ENCODE results near the gene S100A12. TPM values are rescaled to one million over a fixed set of nuclear protein-coding genes. Genes with fewer than 3 reads are reported as not detected.
A peak's percentile ranks its signal among the peaks of the same experiment; 100 is the strongest.

Gene S100A12
- total RNA-seq, 5 donors from 2014 or later (not counting 1 experiment from before 2014, with no cell fraction given): 1.1 TPM; not detected in 4

DNA sequence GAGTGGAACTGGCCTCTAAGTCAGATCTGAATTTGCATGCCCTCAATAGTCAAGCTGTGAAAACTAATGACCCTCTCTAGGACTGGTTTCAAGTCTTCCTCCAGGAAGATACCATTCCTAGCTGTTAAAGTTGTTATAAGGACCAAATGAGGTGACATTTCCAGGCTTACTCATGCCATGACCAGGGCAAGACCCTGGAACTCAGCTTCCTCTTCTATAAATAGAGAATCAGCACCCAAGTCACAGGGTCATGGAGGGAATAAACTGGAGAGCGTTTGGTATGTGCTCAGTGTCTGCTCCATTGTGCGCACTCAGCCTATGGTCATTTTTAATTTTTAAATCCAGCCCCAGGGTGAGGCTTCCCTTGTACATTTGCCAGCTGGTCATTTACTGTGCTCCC is 15.2 kb downstream of the S100A12 start:
- H3K36me3 Mint-ChIP-seq: no peaks in the 10 kb centered on the region
- H3K4me3 Mint-ChIP-seq: no peak overlapping the region
- CTCF ChIA-PET: no interaction called here
- Histone ChIP-seq H3K27ac (ENCODE audit: low read length) (no peak overlapping the region), H3K9me3 (no peaks in the 10 kb centered on the region), H3K36me3 (ENCODE audit: control insufficient read depth in 2 of 2, extremely low read depth in 1 of 2, insufficient read depth in 1 of 2, low read length in 1 of 2) (no peaks in the 10 kb centered on the region), H3K27me3 (replicated peaks in 1 of 2; ENCODE audit: control insufficient read depth in 2 of 2, extremely low read depth in 1 of 2, insufficient read depth in 2 of 2, low read length in 1 of 2) (peaks cover 0 to 21% of the 10 kb centered on the region in 2 experiments), H3K4me1 (ENCODE audit: control insufficient read depth in 1 of 2, extremely low read depth in 1 of 2, insufficient read depth in 2 of 2, low read length in 2 of 2) (peaks cover 6 to 19% of the 10 kb centered on the region in 2 experiments), H3K4me3 (ENCODE audit: control insufficient read depth in 1 of 2, extremely low read depth in 1 of 2, low read length in 1 of 2) (no peak overlapping the region)
- 80% methylated on average over 1 of the region's 2 CpGs for WGBS (ENCODE audit: insufficient coverage)
- DNase-seq (no peak), ATAC-seq (replicated peaks in 1 of 4) (no peak)
- H3K27me3 Mint-ChIP-seq: peaks cover 12 to 14% of the 10 kb centered on the region in 2 donors
- H3K4me1 Mint-ChIP-seq: peaks cover 19 to 26% (median 23%) of the 10 kb centered on the region in 3 donors
- H3K27ac Mint-ChIP-seq: no peak overlapping the region
- H3K9me3 Mint-ChIP-seq: no peaks in the 10 kb centered on the region
- POLR2A ChIA-PET: interaction anchor here in 1 of 2 donors (0.6 kb wide), 1 partner anchor 20 kb away, joined by 4 read pairs; no protein-coding TSS in a partner anchor

DNA sequence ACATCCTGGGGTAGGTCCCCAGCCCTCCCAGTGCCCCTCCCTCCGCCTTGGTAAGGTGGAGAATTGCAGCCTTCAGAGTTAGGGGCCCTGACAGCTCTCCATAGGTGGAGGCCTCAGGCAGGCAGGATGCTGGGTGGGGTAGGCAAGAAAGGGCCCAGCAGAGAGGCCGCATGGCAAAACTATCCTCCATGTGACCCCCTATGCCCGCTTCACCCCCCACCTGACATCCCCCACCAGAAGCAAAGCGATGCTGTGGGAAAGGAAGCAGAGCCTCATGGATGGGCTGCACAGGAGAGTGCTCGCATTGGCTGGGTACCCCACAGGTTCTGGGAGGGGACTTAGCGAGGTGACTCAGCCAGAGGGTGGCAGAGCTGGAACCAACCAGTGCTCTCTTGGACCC is 16.2 kb downstream of the S100A12 start:
- ChIA-PET CTCF (no interaction called here), POLR2A (no interaction called here)
- H3K4me3 ChIP-seq (ENCODE audit: control insufficient read depth in 1 of 2, extremely low read depth in 1 of 2, low read length in 1 of 2): no peak overlapping the region
- H3K27me3 ChIP-seq (replicated peaks in 1 of 2; ENCODE audit: control insufficient read depth in 2 of 2, extremely low read depth in 1 of 2, insufficient read depth in 2 of 2, low read length in 1 of 2): peaks cover 0 to 17% of the 10 kb centered on the region in 2 experiments
- peaks cover 7 to 8% of the 10 kb centered on the region in 2 donors for H3K27me3 Mint-ChIP-seq
- H3K4me1 Mint-ChIP-seq: peaks cover 19 to 26% (median 23%) of the 10 kb centered on the region in 3 donors
- no peak overlapping the region for H3K27ac ChIP-seq (ENCODE audit: low read length)
- DNase-seq (no peak), ATAC-seq (replicated peaks in 1 of 4) (no peak)
- no peaks in the 10 kb centered on the region for H3K9me3 ChIP-seq
- no peaks in the 10 kb centered on the region for H3K36me3 Mint-ChIP-seq
- H3K9me3 Mint-ChIP-seq: no peaks in the 10 kb centered on the region
- no peak overlapping the region for H3K27ac Mint-ChIP-seq
- no CpG with 5 or more reads among the region's 6 CpGs for WGBS (ENCODE audit: insufficient coverage)
- H3K4me3 Mint-ChIP-seq: no peak overlapping the region
- H3K4me1 ChIP-seq (ENCODE audit: control insufficient read depth in 1 of 2, extremely low read depth in 1 of 2, insufficient read depth in 2 of 2, low read length in 2 of 2): peaks cover 6 to 19% of the 10 kb centered on the region in 2 experiments
- no peaks in the 10 kb centered on the region for H3K36me3 ChIP-seq (ENCODE audit: control insufficient read depth in 2 of 2, extremely low read depth in 1 of 2, insufficient read depth in 1 of 2, low read length in 1 of 2)

DNA sequence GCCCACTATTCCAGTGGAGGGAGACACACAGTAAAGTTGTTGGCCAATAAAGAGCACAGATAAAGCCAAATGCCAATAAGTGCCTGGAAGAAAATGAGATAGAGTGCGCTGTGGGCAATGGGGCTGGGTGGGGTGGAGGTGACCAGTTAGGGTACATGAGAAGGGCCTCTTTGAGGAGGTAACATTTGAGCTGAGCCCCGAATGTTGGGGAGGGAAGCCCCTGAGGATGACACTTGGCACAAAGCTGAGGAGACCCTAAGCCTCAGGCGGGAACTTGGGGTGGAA is 16.8 kb downstream of the S100A12 start:
- no peaks in the 10 kb centered on the region for H3K9me3 Mint-ChIP-seq
- no peak overlapping the region for H3K27ac Mint-ChIP-seq
- Histone ChIP-seq H3K27ac (ENCODE audit: low read length) (no peak overlapping the region), H3K36me3 (ENCODE audit: control insufficient read depth in 2 of 2, extremely low read depth in 1 of 2, insufficient read depth in 1 of 2, low read length in 1 of 2) (no peaks in the 10 kb centered on the region), H3K9me3 (no peaks in the 10 kb centered on the region), H3K4me1 (ENCODE audit: control insufficient read depth in 1 of 2, extremely low read depth in 1 of 2, insufficient read depth in 2 of 2, low read length in 2 of 2) (peaks cover 6 to 19% of the 10 kb centered on the region in 2 experiments), H3K27me3 (replicated peaks in 1 of 2; ENCODE audit: control insufficient read depth in 2 of 2, extremely low read depth in 1 of 2, insufficient read depth in 2 of 2, low read length in 1 of 2) (peaks cover 0 to 21% of the 10 kb centered on the region in 2 experiments), H3K4me3 (ENCODE audit: control insufficient read depth in 1 of 2, extremely low read depth in 1 of 2, low read length in 1 of 2) (no peak overlapping the region)
- CTCF ChIA-PET: interaction anchor here in 1 of 2 donors (1.6 kb wide), 1 partner anchor 137 kb away, joined by 3 read pairs; no protein-coding TSS in a partner anchor
- POLR2A ChIA-PET: no interaction called here
- no peak for ATAC-seq (replicated peaks in 1 of 4)
- H3K4me1 Mint-ChIP-seq: peaks cover 19 to 27% (median 23%) of the 10 kb centered on the region in 3 donors
- peaks cover 6 to 8% of the 10 kb centered on the region in 2 donors for H3K27me3 Mint-ChIP-seq
- H3K4me3 Mint-ChIP-seq: no peak overlapping the region
- 77% methylated on average over 3 of the region's 3 CpGs for WGBS (ENCODE audit: insufficient coverage)
- no peak for DNase-seq
- no peaks in the 10 kb centered on the region for H3K36me3 Mint-ChIP-seq

DNA sequence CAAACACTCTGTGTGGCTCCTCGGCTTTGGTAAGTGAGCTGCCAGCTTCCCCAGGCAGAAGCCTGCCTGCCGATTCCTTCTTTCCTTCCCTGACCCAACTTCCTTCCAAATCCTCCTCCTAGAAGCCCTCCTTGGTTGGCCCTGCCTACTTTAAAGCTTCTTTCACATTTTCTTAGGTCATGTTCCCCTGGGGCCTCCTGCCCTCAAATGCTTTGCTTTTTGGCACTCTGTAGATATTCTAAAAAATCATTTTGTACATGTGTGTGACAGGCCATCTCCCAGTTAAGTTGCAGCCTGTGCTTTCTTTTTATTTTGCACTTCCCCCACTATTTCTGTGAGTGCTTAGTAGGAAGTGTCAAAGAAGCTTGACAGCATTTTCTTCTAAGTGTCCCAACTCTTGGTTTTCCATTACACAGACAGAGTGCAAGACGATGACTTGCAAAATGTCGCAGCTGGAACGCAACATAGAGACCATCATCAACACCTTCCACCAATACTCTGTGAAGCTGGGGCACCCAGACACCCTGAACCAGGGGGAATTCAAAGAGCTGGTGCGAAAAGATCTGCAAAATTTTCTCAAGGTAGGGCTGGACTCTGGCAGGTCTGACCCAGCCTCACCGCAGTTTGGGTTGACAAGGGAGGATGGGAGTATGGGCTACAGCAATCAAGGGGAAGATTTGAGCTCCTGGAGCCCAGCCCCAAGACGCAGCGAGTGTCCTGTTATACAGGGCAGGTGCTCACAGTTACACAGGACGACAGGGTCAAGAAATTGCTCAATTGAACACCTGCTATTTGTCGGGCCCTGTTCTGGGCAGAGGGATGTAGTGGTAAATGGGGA is 17.3 kb downstream of the S100A12 start, which contains the start of gene S100A9:
S100A9 (plus strand) TSS at position 2 of the 838 bp plus-strand sequence; CDS start at position 432, 430 bp downstream.
- H3K27ac Mint-ChIP-seq: peak within 1 kb of the TSS in 1 of 2 donors; percentile 17
- Histone ChIP-seq H3K4me3 (ENCODE audit: control insufficient read depth in 1 of 2, extremely low read depth in 1 of 2, low read length in 1 of 2) (peak within 1 kb of the TSS in 1 of 2 donors; percentile 0), H3K9me3 (no peaks in the 10 kb centered on the region), H3K27ac (ENCODE audit: low read length) (no peak within 1 kb of the TSS), H3K36me3 (ENCODE audit: control insufficient read depth in 2 of 2, extremely low read depth in 1 of 2, insufficient read depth in 1 of 2, low read length in 1 of 2) (no peaks in the 10 kb centered on the region), H3K4me1 (ENCODE audit: control insufficient read depth in 1 of 2, extremely low read depth in 1 of 2, insufficient read depth in 2 of 2, low read length in 2 of 2) (peaks cover 6 to 19% of the 10 kb centered on the region in 2 experiments), H3K27me3 (replicated peaks in 1 of 2; ENCODE audit: control insufficient read depth in 2 of 2, extremely low read depth in 1 of 2, insufficient read depth in 2 of 2, low read length in 1 of 2) (peaks cover 0 to 27% of the 10 kb centered on the region in 2 experiments)
- ChIA-PET CTCF (interaction anchor here in 1 of 2 donors (0.6 to 1.6 kb wide), 3 partner anchors 24 to 137 kb away, joined by 3 to 7 read pairs (median 3); no protein-coding TSS in a partner anchor), POLR2A (no interaction called here)
- H3K36me3 Mint-ChIP-seq: no peaks in the 10 kb centered on the region
- peak within 1 kb of the TSS in 1 of 3 donors; percentile 62 for H3K4me3 Mint-ChIP-seq
- H3K4me1 Mint-ChIP-seq: peaks cover 19 to 32% (median 23%) of the 10 kb centered on the region in 3 donors
- no peak for DNase-seq
- ATAC-seq (replicated peaks in 1 of 4): no peak
- H3K27me3 Mint-ChIP-seq: peaks cover 2 to 4% of the 10 kb centered on the region in 2 donors
- no peaks in the 10 kb centered on the region for H3K9me3 Mint-ChIP-seq
- 73% methylated on average over 9 of the region's 11 CpGs for WGBS (ENCODE audit: insufficient coverage)

DNA sequence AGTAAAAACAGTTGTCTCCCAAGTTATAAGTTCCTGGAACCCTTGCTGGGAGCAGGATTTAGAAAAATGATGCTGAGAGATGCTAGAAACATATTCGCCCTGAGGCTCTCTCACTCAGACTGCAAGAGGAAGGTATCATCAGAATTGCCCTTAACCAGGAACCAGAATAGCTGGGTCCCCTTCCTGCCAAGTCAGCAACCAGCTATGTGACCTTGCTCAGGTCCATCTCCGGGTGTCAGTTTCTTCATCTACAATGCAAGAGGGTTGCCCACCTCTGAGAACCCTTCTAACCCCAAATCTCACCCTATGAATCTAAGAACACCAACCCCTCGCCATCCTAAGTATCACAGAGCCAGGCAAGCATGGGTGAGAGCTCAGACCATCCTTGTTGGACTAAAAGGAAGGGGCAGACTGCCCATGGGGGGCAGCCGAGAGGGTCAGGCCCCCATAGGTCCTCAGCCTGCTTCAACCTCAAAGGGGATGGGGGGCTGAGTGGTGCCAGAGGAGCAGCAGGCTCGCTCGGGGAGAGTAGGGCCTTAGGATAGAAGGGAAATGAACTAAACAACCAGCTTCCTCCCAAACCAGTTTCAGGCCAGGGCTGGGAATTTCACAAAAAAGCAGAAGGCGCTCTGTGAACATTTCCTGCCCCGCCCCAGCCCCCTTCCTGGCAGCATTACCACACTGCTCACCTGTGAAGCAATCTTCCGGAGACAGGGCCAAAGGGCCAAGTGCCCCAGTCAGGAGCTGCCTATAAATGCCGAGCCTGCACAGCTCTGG is 18.2 kb downstream of the S100A12 start:
- Mint-ChIP-seq H3K36me3 (no peaks in the 10 kb centered on the region), H3K27me3 (peaks cover 0 to 8% of the 10 kb centered on the region in 2 donors), H3K27ac (peak overlapping the region in 1 of 2 donors; percentile 17), H3K4me3 (peak overlapping the region in 1 of 3 donors; percentile 62), H3K4me1 (peaks cover 19 to 32% (median 25%) of the 10 kb centered on the region in 3 donors), H3K9me3 (no peaks in the 10 kb centered on the region)
- ChIA-PET POLR2A (no interaction called here), CTCF (interaction anchor here in 1 of 2 donors (0.7 to 1.6 kb wide), 2 partner anchors 23 to 138 kb away, joined by 3 read pairs; no protein-coding TSS in a partner anchor)
- 38% methylated on average over 6 of the region's 10 CpGs for WGBS (ENCODE audit: insufficient coverage)
- Histone ChIP-seq H3K27me3 (replicated peaks in 1 of 2; ENCODE audit: control insufficient read depth in 2 of 2, extremely low read depth in 1 of 2, insufficient read depth in 2 of 2, low read length in 1 of 2) (peaks cover 0 to 27% of the 10 kb centered on the region in 2 experiments), H3K9me3 (no peaks in the 10 kb centered on the region), H3K4me3 (ENCODE audit: control insufficient read depth in 1 of 2, extremely low read depth in 1 of 2, low read length in 1 of 2) (peak overlapping the region in 1 of 2 donors; percentile 0), H3K27ac (ENCODE audit: low read length) (no peak overlapping the region), H3K36me3 (ENCODE audit: control insufficient read depth in 2 of 2, extremely low read depth in 1 of 2, insufficient read depth in 1 of 2, low read length in 1 of 2) (no peaks in the 10 kb centered on the region), H3K4me1 (ENCODE audit: control insufficient read depth in 1 of 2, extremely low read depth in 1 of 2, insufficient read depth in 2 of 2, low read length in 2 of 2) (peaks cover 6 to 19% of the 10 kb centered on the region in 2 experiments)
- ATAC-seq (replicated peaks in 1 of 4): peak in 3 of 4 experiments; percentile 33 to 56 (median 47)
- DNase-seq: peak in 9 of 35 experiments; percentile 8 to 43 (median 16)
